Neural crest cell (in vitro differentiated cells): ENCODE results near the gene COPS8. TPM values are rescaled to one million over a fixed set of nuclear protein-coding genes. Genes with fewer than 3 reads are reported as not detected.

ENCODE experiments used
- DNase-seq: peaks from one replicate; pipeline ENCODE4 v3.0.0; 2021; ENCODE audit warnings: low read depth, mixed read lengths, low spot score
- H3K27ac Mint-ChIP-seq: one replicate; pipeline ENCODE4 v1.8.0; 2021; ENCODE audit warnings: mild to moderate bottlenecking, mixed read lengths; ENCODE audit not compliant: unreplicated experiment
- H3K27me3 Mint-ChIP-seq: 2 replicates; pipeline ENCODE4 v1.8.0; 2021; ENCODE audit warnings: low read depth, mild to moderate bottlenecking, mixed read lengths
- H3K36me3 Mint-ChIP-seq: 2 replicates; pipeline ENCODE4 v1.8.0; 2021; ENCODE audit warnings: low read depth, mild to moderate bottlenecking, mixed read lengths
- H3K4me1 Mint-ChIP-seq: 2 replicates; pipeline ENCODE4 v1.8.0; 2021; ENCODE audit warnings: mixed read lengths
- H3K4me3 Mint-ChIP-seq: one replicate; pipeline ENCODE4 v1.8.0; 2021; ENCODE audit warnings: mild to moderate bottlenecking, mixed read lengths
- H3K9me3 Mint-ChIP-seq: 2 replicates; pipeline ENCODE4 v1.8.0; 2021; ENCODE audit warnings: mixed read lengths
- CTCF ChIP-seq: fragments of 200-600 bp; sonication (generic); conservative IDR thresholded peaks from 2 replicates; pipeline ENCODE4 v1.5.0; 2021; ENCODE audit warnings: antibody characterized with exemption, mild to moderate bottlenecking
- total RNA-seq: library from RNA; stranded (reverse); gene quantifications from 2 replicates; pipeline ENCODE4 v1.2.1, GENCODE V29; 2021

COPS8 gene
- total RNA-seq, 1 donor from 2014 or later, result 79.9 TPM

GRCh38 chr2:237149425-237149824 lies 63.7 kb downstream of the COPS8 start:
- no peak for DNase-seq
- Mint-ChIP-seq H3K27me3 (peaks cover 4% of the 10 kb centered on the region), H3K27ac (no peak overlapping the region), H3K9me3 (peaks cover 11% of the 10 kb centered on the region), H3K4me1 (no peaks in the 10 kb centered on the region), H3K4me3 (no peak overlapping the region), H3K36me3 (peaks cover 5% of the 10 kb centered on the region)
- no peak for TF ChIP-seq CTCF
